Activated effector memory CD4-positive, alpha-beta T cell treated with anti-CD3 and anti-CD28 coated beads, Interleukin-2, amount 50 U/mL, for 16 hours (primary cell): ENCODE results near the gene MAFG.
A peak's percentile ranks its signal among the peaks of the same experiment; 100 is the strongest.

Source experiments
- DNase-seq: peaks from one replicate; pipeline ENCODE4 v3.0.0-alpha.2; 2020

Gene MAFG

DNA sequence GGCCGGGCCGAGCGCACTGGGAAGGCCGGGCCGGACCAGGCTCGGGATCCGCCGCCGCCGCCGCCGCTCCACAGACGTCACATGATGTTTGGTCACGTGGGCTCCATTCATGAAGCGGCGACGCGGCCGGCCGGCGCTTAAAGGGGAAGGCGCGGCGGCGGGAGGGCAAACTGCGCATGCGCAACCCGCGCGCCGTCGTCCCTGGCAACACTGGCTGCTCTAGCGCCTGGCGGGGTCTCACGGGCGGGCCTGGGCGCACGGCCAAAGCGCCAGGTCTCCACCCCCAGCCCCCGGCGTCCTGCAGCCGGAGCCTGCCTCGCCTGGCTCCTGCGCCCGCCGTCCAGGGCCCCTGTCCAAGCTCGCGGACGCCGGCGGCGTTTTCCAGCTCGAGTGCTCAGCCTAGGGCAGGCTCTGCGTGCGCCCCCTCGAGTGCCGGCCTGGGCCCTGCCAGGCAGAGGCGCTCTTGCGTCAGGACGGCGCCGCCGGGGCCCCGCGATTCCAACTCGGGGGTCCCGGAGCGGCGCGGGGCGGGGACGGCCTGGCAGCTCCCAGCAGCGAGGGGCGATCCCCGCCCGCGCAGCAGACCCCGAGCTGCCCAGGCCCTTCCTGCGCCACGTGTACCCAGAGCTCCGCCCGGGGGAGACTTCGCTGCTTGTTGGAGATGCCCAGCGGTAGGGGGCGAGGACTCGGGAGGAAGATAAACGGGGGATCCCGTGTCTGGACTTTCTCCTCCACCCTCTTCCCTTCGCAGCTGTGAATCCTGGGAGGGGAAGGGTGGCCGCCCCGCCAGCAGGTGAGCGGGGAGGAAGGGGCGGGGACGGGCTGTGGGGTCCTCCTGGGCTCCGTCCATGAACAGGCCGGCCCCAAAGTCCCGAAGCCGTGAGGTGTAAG lies at the start of gene MAFG:
TSS of gene MAFG (minus strand) at position 83 of the 891 bp plus-strand sequence. CDS start 4,550 bp downstream, outside the sequence.
- DNase-seq: peak; percentile 95

DNA sequence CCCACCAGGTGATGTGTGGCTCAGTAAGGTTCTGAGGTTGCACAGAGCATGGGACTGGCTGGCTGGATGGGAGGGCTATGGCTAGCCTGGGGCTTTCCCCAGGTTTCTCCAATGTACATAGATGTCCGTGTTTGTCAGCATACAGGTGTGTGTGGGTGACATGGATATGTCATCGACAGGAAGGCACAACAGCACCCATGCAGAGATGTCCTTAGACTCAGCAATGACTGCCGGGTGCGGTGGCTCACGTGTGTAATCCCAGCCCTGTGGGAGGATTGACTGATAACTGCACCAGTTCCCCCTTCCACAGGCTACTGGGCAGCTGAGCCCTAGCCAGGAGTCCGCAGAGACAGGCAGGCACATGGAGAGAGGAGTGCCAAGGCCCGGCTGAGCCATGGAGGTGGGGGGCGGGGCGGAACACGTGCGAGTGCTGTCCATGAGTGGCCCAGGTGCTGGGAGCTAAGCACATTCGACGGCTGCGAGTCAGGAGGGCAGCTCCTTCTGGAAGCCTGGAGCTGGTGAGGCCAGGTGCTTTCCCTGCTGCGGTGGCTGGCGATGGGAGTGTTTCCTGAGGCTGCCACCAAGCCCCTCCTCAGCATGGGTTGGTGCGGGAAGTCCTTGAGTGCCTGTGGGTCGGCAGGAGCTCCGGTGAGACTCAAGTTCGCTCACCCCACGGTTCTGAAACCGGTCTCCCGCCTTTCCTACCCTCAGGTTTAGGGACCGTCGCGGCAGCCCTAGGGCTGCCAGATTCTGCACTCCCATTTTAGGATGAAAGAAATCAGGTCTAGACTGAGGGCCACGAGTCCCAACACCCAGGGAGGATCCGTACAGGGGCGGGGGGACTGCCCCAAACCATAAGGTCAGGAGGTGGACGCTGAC lies 49.0 kb upstream of the MAFG start:
- peak; percentile 75 for DNase-seq

DNA sequence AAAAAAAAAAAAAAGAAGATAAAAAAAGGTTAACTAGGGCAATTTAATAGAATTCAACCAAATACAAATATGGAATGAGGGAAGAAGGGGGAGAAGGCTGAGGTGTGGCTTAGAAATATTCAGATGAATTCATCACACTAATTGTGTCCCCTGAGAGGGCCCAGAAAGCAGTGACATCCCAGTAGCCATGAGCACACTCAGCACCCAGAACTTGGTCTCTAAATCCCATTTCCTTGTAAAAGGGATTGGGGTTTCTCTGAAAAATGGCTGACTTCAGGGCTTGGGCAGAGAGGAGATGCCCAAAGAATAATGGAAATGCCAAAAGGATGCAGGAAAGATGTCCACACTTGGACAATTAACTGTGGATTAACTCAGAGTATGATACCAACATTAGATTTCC lies 45.9 kb upstream of the MAFG start:
- no peak for DNase-seq

DNA sequence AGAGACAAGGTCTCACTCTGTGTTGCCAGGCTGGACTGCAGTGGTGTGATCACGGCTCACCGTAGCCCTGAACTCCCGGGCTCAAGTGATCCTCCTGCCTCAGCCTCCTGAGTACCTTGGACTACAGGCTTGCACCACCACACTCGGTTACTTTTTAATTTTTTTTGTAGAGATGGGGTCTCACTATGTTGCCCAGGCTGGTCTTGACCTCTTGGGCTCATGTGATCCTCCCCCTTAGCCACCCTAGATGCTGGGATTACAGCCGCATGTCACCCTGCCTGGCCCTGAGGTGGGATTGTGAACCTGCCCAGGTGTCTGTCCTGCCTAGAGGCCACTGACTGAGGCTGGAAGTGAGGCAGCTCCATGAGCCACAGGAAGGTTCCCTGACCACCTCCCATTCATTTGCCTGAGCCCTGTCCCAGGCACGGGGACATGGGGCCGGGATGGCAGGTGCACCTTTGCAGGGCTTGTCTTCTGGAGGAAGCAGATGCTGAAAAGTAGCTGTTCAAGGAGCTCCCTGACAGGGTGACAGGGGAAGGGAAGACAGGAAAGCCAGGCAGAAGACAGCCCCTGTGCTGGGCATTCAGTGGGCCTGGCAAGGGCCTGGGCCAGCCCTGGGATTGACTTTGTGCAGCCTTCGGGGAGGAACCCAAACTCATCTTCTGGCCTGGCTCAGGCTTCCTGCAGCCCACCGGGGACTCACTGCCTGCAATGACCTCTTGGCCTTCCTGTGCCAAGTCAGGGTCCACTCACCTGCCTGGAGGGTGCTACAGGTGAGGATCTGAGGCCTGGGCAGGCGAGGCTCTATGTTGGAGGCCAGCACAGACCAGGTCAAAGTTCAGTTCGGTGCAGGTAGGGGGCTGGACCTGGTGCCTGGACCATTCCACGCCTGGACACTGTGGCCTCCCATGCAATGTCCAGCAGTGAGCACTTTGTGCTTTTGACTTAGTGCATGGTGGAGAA lies 41.6 kb upstream of the MAFG start:
- no peak for DNase-seq

DNA sequence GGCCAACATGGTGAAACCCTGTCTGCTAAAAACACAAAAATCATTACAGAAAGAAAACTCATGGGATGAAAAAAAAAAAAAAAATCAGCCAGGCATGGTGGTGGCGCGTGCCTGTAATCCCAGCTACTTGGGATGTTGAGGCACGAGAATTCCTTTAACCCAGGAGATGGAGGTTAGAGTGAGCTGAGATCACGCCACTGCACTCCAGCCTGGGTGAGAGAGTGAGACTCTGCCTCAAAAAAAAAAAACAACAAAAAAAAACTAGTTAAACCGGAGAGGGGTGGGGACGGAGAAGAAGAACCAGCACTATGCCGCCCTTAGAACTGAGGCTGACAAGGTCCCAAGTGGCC lies 40.8 kb upstream of the MAFG start:
- no peak for DNase-seq

DNA sequence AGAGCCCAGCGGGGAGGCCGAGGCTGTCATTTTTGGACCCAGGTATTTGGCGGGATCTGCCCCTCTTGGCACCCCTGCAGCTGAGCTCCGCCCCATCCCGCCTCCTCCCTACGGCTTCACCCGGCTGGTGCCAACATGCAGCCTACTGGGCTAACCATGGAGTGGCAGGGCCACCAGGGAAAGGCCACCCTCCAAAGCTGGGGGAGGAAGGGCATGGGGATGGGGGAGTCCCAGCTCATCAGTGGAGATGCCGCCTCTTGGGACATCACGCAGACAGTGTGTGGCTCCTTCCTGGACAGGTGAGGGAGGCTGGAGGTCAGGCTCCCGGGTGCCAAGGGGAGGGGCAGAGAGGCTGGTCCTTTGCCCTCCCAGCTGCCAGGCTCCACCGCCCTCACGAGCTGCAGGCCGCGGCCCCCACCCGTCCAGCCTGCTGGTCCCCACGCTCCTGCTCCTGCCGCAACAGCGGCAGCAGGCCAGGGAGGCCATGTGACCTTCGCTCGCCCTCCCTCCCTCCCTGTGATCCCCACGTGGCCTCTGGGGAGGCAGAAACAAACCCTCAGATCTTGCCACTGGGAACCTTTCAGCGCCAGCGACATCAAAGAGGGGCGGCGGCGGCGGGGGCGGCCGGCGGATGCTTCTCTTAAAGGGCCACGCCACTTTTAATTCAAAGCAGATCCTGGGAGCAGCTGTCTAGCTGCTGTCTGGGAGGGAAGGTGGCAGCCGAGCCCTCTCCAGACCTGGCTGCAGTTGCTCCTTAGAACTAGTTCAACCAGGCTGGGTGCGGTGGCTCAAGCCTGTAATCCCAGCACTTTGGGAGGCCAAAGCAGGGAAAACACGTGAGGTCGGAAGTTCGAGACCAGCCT lies 40.2 kb upstream of the MAFG start:
- DNase-seq: peak; percentile 95

DNA sequence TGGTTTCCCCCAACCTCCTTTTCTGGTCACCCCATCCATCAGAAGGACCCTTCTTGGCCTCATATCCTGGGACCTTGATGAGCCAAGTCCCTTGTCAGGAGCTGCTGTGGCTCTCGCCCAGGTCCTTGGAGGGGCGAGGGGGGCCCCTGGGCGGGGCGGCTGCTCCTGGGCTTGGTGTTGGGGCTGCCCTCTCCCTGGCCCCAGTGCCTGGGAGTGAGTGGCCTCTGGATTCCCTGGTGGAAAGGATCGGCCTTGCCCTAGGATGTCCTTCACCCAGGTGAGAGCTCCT lies 39.7 kb upstream of the MAFG start:
- no peak for DNase-seq

DNA sequence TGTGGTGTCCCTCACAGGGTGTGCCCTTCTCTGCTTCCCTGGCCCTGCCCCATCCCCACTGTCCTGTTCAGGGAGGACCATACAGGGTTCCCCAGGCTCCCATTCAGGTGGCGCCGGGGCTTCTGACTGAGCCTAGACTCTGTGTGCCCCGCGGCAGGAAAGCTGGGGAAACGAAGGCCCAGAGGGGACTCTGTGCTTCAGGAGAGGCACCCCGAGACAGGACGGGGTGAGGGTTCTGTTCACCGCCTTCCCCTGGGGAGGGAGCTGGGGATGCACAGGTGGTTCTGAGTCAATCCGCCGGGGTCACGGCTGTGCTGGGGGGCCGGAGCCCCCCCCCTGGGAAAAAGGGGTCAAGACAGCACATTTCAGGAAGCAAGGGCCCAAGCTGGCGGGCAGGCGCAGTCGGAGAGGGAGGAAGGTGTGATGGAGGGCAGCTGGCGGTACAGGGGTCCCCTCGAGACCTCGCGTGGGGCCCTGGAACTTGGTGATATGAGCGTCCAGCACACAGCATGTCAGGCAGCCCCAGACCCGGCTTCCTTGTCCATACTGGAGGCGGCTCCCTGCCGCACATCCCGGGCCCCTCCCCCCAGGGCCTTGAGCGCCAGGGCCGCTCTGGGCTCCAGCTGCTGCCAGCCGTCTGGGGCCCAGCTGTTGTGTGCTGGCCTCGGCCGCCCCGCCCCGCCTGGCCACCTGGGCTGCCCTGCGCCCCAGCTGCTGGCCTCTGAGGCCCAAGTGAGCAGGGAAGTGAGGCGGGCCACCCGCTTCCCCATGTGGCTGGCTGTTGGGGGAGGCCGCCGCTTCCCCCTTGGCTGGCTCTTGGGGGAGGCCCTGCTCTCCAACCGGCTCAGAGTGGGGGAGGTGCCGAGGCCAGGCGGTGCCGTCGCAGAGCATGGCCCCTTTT lies 39.1 kb upstream of the MAFG start:
- DNase-seq: no peak

DNA sequence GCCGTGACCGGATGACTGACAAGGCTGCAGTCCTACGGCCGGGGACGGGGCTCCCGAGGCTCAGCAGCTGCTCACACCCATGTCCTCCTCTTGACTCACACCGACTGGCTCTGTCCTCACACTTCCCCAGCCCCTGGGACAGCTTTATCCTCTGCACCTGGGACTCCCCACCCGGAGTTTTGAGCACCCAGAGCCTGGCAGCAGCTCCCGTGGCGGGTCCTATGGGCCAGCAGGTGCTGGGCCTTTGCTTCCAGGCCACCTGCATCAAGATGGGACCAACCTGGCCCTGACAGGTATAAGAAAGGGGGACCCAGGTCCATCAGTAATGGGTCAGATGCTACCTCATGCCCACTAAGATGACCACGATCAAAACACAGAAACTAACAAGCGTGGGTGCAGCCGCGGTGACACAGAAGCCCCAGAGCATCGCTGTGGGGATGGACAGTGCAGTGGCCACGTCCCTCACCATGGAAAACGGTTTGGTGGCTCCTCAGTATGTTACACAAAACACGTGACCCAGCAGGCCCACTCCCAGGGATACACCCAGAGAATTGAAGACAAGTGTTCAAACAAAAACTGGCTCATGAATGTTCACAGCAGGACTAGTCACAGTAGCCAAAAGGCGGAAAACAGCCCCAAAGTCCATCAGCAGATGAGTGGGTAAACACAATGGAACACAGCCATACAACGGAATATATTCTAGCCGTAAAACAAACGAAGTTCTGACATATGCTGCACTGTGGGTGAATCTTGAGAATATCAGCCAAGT lies 36.7 kb upstream of the MAFG start:
- DNase-seq: no peak

DNA sequence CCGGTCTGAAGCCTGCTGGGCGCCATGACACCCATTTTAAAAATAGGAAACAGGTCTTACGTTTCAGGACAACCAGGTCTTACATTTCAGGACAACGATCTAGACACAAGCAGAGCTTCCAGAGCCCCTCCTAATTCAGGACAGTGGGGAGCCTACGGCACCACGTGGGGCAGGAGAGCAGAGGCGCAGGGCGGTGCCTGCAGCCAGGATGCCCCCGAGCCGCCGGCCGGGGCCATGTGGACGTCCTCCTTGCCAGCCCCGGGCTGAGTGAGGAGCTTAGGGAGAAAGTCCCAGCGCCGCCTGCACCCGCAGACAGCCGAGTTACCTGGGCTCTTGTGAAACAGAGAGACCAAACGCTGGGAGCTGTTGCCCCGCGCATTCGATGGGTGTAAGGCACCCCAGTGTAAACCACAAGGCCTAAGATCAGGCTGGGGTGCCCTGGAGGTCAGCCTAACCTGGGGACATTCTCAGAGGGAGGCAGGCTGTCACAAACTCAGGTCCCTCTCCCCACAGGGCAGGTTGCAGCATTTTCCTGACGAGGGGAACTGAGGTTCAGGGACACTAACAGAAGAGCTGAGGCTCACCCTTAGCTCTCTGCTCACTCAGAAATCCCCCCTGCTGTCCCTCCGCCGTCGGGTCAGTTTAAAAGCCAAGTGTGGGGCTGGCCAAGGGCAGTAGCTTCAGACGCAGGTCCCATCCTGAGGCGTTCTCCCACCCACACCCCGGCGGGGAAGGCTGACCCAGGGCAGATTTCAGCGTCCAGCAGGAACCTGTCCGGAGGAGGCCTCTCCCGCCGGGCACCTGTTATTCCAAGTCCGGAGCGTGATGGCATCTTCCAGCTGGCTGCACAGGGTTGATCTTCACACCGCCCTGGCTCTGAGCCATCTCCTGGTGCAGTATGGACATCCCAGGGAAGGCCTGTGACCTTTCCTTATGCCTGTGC lies 35.2 kb upstream of the MAFG start:
- no peak for DNase-seq

DNA sequence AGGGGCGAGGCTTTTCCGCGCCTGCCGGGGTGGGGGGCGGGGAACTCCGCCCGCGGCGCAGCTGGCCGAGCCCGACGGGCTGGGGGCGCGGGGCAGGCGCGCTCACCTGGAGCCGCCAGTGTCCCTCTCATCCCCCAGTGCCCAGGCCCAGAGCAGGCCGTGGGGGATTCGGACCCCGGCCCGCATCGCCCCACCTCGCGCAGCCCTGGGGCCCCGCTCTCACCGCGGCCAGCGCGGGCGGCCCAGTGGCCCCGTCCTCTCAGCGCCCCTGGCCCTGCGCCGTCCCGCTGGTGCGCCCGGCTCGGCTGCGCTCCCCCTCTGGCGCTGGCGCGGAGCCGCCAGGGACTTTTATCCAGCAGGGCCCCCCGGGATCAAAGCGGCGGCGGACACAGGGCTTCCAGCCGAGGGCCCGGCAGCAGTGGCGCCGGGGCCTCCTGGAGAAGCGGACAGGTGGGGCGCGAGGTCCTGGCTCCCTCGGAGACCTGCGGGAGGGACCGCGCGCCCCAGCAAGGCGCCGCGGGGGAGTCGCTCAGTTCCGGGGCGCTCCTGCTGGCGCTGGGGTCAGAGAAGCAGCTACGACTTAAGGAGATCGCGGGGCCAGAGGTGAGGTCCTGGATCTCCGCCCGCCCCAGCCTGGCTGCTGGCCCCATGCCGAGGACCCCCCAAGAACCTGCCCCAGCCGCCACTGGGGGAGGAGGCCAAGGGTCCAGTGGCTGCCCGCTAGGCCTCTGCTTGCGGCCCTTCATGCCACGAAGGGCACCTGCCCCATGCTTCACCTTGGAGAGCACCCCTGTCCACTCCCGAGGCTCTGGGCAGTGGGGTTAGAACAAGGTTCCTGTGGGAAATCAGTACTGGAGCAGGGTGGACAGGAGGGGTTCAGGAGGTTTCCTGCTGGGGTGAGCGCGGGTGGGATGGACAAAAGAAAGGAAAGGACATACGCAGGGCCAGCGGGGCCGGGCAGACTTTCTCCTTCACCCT lies 34.3 kb upstream of the MAFG start:
- DNase-seq: no peak

DNA sequence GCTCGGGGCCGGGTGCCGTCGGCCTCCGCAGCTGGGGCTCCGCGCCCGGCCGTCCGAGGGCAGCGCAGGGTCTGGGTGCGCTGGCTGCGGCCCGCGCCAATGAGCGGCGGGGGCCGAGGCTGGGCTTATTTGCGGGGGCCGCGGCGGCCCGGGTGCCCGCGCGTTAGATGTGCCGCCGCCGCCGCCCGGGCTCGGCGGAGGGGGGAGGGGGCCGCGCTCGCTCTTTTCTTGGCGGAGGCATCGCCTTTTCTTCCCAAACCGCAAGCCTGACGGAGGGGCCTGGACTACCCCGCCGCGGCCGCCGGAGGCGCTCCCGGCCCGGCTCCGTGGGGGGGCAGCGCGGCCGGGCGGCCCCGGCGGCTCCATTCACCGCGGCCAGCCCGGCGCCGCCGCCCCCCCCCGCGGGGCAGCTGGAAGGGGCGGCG lies 33.6 kb upstream of the MAFG start, which contains the start of gene NOTUM:
TSS of gene NOTUM (minus strand) at position 101 of the 425 bp plus-strand sequence. CDS start 278 bp downstream, outside the sequence.
- no peak for DNase-seq

DNA sequence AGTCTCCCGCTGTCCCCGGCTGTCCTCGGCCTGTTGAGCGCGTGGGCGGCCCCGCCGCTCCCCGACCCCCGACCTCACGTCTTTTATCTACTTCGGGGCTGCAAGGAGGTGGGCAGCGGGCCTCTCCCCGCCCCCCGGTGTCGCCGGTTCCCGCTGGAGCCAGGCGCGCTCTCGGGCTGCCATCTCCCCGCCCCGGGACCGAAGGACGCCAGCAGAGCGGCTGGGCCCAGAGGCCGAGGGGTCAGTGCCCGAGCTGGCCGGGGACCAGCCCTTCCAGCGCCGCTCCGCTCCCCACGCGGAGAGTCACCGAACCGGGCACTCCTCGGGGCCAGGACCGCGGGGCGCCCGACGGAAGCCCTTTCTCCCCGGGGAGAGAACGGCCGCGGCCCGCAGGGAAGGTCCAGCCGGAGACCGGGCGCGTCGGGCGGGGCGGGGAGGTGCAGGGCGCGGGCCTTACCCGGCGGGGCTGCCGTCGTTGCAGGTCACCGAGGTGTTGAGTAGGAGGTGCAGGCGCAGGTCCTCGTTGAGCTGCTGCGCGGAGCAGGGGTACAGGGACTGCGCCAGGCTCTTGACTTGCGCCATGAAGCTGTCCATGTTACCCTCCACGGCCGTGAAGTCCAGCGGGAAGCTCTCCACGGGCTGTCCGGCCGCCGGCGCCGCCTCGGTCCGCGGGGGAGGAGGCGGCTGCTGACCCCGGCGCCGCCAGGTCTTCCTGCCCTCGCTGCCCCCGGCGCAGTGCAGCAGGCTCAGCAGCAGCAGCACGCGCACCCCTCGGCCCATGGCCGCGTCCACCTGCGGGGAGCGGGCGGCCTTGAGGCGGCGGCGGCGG lies 32.8 kb upstream of the MAFG start:
- no peak for DNase-seq

DNA sequence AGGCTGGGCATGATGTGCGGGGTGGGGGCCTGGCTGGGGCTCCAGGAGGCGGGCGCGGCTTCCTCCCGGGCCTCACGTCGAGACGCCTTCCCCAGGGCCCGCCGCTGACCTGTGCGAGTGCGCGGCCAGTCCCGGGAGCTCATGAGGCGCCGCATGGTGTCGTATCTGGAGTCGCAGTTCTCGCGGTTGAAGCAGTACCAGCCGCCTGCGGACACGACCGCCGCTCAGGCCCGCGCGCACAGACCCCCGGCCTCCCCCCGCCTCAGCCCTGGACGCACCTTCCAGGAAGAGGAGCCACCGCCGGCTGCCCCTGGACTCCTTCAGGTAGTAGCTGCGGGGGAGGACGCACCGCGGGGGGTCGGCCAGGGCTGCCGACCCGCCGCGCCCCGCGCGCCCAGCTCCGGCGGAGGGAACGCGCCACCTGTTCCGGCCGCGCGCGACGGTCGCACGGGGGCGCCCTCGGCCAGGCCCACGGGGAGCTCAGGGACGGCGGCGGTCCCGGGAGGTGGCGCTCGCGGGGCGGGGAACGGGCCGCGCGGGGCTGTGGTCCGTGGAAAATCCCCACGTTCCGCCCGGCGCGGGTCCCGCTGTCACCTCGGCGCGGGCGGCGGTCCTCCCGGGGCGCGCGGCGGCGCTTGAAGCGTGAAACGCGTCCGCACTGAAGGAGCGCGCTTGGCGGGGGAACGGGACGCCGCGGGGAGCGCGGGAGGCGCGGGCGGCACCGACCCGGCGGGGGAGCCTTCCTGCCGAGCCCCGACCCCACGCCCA lies 32.0 kb upstream of the MAFG start:
- DNase-seq: peak; percentile 93

DNA sequence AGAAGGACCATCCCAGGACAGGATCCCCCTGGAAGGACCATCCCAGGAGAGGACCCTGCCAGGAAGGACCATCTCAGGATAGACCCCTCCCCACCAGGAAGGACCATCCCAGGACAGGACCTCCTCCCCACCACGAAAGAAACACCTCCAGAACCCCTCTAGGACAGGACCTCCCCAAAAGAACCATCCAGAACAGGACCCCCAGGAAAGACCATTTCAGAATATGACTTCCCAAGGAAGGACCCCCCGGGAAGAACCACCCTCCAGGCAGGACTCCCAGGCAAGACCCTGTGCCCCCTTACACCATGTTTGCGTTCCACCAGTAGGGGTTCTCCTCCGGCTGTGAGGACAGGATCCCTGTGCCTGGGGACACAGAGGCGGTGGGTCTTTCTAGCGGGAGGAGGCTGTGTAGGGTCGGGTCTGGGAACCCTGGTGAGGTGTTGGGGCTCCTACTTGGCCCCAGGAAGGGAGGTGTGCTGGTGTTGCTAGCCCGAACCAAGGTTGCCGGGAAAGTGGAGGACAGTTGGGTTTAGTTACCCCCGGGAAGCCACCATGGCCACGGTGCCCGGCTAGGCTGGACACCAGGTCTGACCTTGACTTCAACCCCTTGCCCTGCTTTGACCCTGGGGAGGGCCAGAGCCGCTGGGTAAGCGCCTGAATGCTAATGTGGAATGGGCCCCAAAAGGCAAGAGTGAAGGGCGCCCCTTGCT lies 31.3 kb upstream of the MAFG start:
- no peak for DNase-seq
